Stomach smooth muscle (tissue), 2 donors: ENCODE measurements around the gene PILRB.
"Not testable (repeated sequence)": the region's sequence is repeated elsewhere in the genome, so short reads cannot be mapped to it uniquely, and the experiment has no call there.

ENCODE experiments used
- H3K27ac ChIP-seq: one replicate; pipeline ENCODE4 v1.7.0; 2013; ENCODE audit warnings: mild to moderate bottlenecking, low read length, inconsistent platforms
- H3K27me3 ChIP-seq, 2 donors: one replicate each; pipeline ENCODE4 v1.7.0; 2013; ENCODE audit warnings: low read length in 2 of 2; ENCODE audit not compliant: insufficient read depth in 2 of 2, control insufficient read depth in 1 of 2
- H3K36me3 ChIP-seq, 2 donors: one replicate each; pipeline ENCODE4 v1.7.0; 2013; ENCODE audit warnings: low read length in 2 of 2; ENCODE audit not compliant: control insufficient read depth in 2 of 2, insufficient read depth in 2 of 2
- H3K4me1 ChIP-seq: one replicate; pipeline ENCODE4 v1.7.0; 2013; ENCODE audit warnings: low read length; ENCODE audit not compliant: control insufficient read depth, insufficient read depth
- H3K4me3 ChIP-seq, 2 donors: one replicate each; pipeline ENCODE4 v1.7.0; 2013; ENCODE audit warnings: low read length in 2 of 2
- H3K9ac ChIP-seq, 2 donors: one replicate each; pipeline ENCODE4 v1.7.0; 2013; ENCODE audit warnings: low read length in 2 of 2, mild to moderate bottlenecking in 1 of 2
- H3K9me3 ChIP-seq, 2 donors: one replicate each; pipeline ENCODE4 v1.7.0; 2013; ENCODE audit warnings: low read length in 2 of 2; ENCODE audit not compliant: control insufficient read depth in 2 of 2
- donor health status: healthy.
- donor health status: Pancreatic carcinoma.

PILRB gene

DNA sequence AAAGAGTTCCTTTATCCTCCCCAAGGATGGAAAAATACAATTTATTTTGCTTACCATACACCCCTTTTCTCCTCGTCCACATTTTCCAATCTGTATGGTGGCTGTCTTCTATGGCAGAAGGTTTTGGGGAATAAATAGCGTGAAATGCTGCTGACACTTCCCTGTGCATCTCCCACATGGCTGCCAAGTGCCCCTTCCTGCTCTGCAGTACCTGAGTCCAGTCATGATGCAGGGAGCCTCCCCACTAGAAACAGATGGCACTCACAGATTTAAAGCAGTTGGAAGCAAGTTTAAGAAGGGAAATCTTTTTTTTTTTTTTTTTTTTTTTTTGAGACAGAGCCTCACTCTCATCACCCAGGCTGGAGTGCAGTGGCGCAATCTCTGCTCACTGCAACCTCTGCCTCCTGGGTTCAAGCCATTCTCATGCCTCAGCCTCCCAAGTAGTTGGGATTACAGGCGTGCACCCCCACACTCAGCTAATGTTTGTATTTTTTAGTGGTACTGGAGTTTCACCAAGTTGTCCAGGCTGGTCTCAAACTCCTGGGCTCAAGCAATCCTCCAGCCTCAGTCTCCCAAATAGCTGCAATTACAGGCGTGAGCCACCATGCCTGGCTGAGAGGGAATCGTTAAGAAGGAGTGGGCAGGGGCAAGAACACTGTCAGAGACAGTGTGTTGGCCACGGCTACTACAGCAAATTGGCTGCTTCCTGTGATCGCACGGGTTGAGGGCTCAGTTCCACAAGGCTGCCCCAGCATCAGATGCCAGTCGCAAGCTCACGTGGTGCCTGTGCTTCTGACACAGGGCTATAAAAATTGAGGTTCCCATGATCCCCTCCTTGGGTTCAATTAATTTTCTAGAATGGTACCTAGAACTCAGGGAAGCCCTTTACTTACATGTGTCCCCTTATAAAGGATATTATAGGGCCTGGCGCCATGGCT lies 10.0 kb downstream of the PILRB start:
- peaks cover 9 to 15% of the 10 kb centered on the region in 2 donors for H3K36me3 ChIP-seq
- no peaks in the 10 kb centered on the region for H3K9me3 ChIP-seq
- H3K4me3 ChIP-seq = no peak overlapping the region
- no peak overlapping the region for H3K27ac ChIP-seq
- no peaks in the 10 kb centered on the region for H3K27me3 ChIP-seq
- H3K9ac ChIP-seq = no peak overlapping the region
- H3K4me1 ChIP-seq = peaks cover 6% of the 10 kb centered on the region

DNA sequence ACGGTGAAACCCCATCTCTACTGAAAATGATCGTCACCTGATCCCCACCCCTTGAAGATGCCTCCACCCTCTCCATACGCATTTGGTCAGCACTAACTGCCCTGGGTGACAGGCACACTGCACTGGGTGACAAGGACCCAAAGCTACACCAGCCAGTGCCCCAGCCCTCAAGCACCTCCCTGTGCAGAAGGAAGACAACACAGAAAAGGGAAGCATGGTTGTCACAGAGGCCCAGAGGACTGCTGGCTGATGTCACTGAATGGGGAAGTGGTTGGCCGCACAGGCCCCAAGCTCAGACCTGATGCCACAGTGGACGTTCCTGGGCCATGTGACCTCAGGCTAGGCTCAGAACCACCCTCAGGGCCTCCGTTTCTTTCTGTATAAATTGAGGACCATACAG lies 11.2 kb downstream of the PILRB start:
- H3K27ac ChIP-seq = no peak overlapping the region
- no peaks in the 10 kb centered on the region for H3K27me3 ChIP-seq
- H3K4me1 ChIP-seq = peaks cover 6% of the 10 kb centered on the region
- H3K4me3 ChIP-seq = no peak overlapping the region
- no peak overlapping the region for H3K9ac ChIP-seq
- peaks cover 7 to 9% of the 10 kb centered on the region in 2 donors for H3K36me3 ChIP-seq
- H3K9me3 ChIP-seq = no peaks in the 10 kb centered on the region

DNA sequence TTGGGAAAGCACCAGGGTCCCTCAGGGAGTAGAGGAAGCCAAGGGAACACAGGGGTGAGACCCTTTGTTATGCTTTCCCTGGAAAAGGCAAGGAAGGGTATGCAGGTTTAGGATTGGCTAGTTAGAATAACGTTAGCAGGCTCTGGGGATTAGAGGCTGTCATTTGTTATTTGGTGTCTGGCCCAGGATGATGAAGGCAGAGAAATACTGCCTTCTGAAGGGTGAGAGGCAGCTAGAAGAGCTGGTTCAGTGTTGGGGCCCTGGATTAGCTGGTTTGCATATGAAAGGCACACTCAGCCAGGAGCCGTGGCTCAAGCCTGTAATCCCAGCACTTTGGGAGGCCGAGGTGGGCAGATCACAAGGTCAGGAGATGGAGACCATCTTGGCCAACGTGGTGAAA lies 12.4 kb downstream of the PILRB start:
- H3K4me3 ChIP-seq = no peak overlapping the region
- H3K4me1 ChIP-seq = peaks cover 6% of the 10 kb centered on the region
- H3K9me3 ChIP-seq = no peaks in the 10 kb centered on the region
- H3K36me3 ChIP-seq = peaks cover 3 to 7% of the 10 kb centered on the region in 2 donors
- H3K27me3 ChIP-seq = no peaks in the 10 kb centered on the region
- no peak overlapping the region for H3K9ac ChIP-seq
- no peak overlapping the region for H3K27ac ChIP-seq

DNA sequence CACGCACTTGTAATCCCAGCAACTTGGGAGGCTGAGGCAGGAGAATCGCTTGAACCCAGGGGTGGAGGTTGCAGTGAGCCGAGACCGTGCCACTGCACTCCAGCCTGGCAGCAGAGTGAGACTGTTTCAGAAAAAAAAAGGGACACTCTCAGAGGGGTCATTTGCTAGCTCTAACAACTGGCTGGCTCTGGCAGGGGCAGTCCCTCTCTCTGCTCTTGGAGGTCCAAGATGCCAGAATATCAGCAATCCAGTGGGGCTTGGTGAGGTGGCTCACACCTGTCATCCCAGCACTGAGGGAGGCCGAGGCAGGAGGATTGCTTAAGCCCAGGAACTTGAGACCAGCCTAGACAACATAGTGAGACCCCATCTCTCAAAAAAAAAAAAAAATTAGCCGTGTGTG lies 12.8 kb downstream of the PILRB start:
- Histone ChIP-seq H3K9me3 (no peaks in the 10 kb centered on the region), H3K27me3 (no peaks in the 10 kb centered on the region), H3K4me1 (peaks cover 6% of the 10 kb centered on the region)

DNA sequence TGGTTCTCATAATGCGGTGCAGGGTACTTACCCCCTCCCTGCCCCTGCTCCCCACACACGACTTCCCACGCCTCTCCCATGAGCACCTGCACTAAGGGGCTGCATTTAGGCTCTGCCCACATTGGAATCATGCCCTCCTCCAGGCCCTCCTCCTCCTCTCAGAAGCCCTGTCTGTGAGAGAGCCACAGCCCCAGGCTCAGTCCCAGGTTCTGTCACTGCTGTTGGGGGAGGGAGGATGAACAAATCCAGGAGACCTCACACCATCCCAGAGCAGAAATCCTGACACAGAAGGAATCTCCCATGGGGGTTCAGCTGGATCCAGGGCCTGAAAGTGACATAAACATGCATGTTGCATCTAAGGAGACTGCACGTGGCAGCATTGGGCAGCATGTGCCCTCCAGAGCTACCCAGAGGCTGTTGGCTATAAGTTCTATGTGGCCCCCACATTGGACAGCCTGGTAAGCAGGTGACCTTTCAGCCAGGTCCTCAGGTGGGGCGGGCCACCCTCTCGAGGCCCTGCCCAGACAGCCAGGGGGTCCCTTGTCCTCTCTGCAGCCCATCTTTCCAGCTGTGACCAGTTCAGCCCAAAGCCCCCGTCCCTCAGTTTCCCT lies 13.7 kb downstream of the PILRB start:
- no peak overlapping the region for H3K9ac ChIP-seq
- H3K4me1 ChIP-seq = peaks cover 6% of the 10 kb centered on the region
- no peaks in the 10 kb centered on the region for H3K27me3 ChIP-seq

More for the DNA sequence above, 12.8 kb downstream of the PILRB start:
- Histone ChIP-seq H3K36me3 (peaks cover 3 to 7% of the 10 kb centered on the region in 2 donors), H3K9ac (no peak overlapping the region), H3K4me3 (no peak overlapping the region), H3K27ac (no peak overlapping the region)

DNA sequence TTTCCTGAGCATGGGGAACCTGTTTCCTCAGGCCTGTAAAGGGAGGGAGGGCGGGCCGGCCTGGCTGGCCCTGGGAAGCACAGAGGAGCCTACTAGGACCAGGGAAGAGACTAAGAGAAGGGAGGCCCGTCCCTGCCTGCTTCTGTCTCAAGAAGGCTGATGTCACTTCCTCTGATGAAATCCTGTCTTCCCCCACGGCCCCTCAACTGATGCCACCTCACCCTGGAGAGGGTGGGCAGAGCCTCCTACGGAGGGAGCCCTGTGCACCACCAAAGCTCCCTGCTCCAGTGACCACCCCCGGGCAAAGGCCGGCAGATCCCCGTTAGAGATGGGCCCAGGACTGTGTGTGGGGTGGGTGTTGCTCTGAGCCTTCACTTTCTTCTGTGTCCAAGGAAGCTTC lies 14.3 kb downstream of the PILRB start:
- H3K27ac ChIP-seq = no peak overlapping the region
- no peak overlapping the region for H3K4me3 ChIP-seq
- H3K9ac ChIP-seq = no peak overlapping the region
- H3K9me3 ChIP-seq = no peaks in the 10 kb centered on the region
- H3K27me3 ChIP-seq = no peaks in the 10 kb centered on the region
- H3K4me1 ChIP-seq = peaks cover 6% of the 10 kb centered on the region
- peaks cover 3 to 4% of the 10 kb centered on the region in 2 donors for H3K36me3 ChIP-seq

More for the DNA sequence above, 13.7 kb downstream of the PILRB start:
- no peak overlapping the region for H3K4me3 ChIP-seq
- H3K36me3 ChIP-seq = peaks cover 3 to 7% of the 10 kb centered on the region in 2 donors
- no peaks in the 10 kb centered on the region for H3K9me3 ChIP-seq
- H3K27ac ChIP-seq = no peak overlapping the region

DNA sequence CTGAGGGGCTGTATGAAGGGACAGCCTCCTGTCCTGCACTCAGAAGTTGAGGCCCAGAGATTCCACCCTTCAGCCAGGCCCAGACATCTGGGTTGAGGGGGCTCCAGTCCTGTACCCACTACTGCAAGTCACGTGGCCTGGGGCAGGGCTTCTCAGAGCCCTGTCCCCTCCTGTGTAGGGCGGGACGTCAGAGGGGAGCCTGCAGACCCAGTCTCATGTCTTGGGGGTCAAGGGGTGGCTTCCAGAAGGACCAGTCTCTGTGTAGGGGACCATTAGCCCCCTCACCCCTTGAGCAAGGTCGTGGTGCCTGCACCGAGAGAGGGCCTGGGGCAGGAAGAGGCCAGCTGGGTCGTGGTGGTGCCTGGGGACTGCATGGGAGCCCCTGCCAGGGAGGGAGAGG lies 14.8 kb downstream of the PILRB start:
- no peaks in the 10 kb centered on the region for H3K9me3 ChIP-seq
- peaks cover 6% of the 10 kb centered on the region for H3K4me1 ChIP-seq
- H3K36me3 ChIP-seq = peaks cover under 1% of the 10 kb centered on the region in 2 donors
- no peaks in the 10 kb centered on the region for H3K27me3 ChIP-seq
- H3K27ac ChIP-seq = no peak overlapping the region
- no peak overlapping the region for H3K9ac ChIP-seq
- H3K4me3 ChIP-seq = no peak overlapping the region

DNA sequence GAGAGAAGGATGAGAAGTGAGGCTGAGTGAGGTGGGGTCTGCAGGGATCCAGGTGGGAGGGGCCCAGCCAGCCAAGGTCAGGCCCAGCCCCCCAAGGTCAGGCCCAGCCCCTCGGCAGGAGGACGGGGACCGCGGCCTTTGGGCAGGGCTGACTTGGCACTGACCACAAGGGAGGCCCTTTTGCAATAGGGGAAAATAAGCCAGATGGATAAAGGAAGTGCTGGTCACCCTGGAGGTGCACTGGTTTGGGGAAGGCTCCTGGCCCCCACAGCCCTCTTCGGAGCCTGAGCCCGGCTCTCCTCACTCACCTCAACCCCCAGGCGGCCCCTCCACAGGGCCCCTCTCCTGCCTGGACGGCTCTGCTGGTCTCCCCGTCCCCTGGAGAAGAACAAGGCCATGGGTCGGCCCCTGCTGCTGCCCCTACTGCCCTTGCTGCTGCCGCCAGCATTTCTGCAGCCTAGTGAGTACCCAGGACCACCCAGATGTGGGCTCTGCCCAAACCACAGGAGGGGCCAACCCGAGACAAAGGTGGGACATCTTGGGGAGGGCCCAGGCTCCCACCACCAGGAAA lies 15.4 kb downstream of the PILRB start, which contains the start of gene PILRA:
TSS of gene PILRA (plus strand) at position 227 of the 571 bp plus-strand sequence. CDS start at position 397, 170 bp downstream.
- Histone ChIP-seq H3K4me1 (peaks cover 6% of the 10 kb centered on the region), H3K27me3 (no peaks in the 10 kb centered on the region), H3K27ac (no peak within 1 kb of the TSS), H3K4me3 (no peak within 1 kb of the TSS), H3K9me3 (no peaks in the 10 kb centered on the region), H3K9ac (no peak within 1 kb of the TSS), H3K36me3 (no peaks in the 10 kb centered on the region)

DNA sequence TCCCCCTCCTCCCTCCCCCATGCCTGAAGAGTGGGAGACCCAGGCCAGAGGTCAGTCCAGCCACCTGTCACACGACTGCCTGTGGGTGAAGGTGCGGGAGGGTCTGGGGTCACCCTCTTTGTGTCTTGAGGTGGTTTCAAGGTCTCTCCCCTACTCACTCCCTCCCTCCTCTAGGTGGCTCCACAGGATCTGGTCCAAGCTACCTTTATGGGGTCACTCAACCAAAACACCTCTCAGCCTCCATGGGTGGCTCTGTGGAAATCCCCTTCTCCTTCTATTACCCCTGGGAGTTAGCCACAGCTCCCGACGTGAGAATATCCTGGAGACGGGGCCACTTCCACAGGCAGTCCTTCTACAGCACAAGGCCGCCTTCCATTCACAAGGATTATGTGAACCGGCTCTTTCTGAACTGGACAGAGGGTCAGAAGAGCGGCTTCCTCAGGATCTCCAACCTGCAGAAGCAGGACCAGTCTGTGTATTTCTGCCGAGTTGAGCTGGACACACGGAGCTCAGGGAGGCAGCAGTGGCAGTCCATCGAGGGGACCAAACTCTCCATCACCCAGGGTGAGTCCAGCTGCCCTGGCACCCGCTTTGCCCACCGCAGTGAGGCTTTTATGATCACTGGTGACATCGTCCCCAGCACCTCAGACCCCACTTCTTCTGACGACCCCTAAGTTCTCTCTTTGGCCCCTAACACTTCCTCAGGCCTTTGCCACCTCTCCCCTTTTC lies 16.1 kb downstream of the PILRB start:
- not testable (repeated sequence) for H3K4me1 ChIP-seq, H3K27ac ChIP-seq, H3K36me3 ChIP-seq, H3K9ac ChIP-seq, H3K9me3 ChIP-seq, H3K4me3 ChIP-seq, H3K27me3 ChIP-seq

DNA sequence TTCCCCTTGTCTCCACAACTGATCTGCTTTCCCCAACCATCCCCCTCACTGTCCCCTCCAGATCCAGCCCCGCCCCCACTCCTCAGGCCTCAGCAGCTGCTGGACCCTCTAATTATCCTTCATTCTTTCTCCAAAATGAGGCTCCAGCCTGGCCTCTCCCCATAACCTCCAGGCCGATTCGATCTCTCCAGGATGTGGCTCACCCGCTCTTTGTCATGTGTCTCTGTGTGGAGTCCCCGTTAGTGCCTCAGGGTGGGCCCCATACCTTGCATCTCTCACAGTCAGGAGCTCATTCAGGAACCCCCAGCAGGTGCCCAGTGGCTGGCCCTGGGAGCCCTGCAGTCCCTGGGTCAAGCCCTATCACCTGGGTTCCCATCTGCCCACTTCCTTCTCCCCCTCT lies 16.7 kb downstream of the PILRB start:
- peaks cover 6% of the 10 kb centered on the region for H3K4me1 ChIP-seq

More for the DNA sequence above, 16.7 kb downstream of the PILRB start:
- no peaks in the 10 kb centered on the region for H3K36me3 ChIP-seq
- H3K9me3 ChIP-seq = no peaks in the 10 kb centered on the region
- H3K27ac ChIP-seq = no peak overlapping the region
- H3K9ac ChIP-seq = no peak overlapping the region
- no peak overlapping the region for H3K4me3 ChIP-seq
- no peaks in the 10 kb centered on the region for H3K27me3 ChIP-seq
